CD14-positive monocyte (primary cell): ENCODE measurements around the gene HPS4. TPM values are rescaled to one million over a fixed set of nuclear protein-coding genes. Genes with fewer than 3 reads are reported as not detected.
A peak's percentile ranks its signal among the peaks of the same experiment; 100 is the strongest.

ENCODE experiments used
- DNase-seq, 3 donors: peaks; one replicate each; pipeline ENCODE4 v3.0.0-alpha.2; 2011 to 2022
- H2AFZ ChIP-seq: 2 replicates; pipeline ENCODE4 v1.6.0; 2012; ENCODE audit warnings: mild to moderate bottlenecking, low read depth, low read length, inconsistent platforms; ENCODE audit not compliant: insufficient read depth, poor library complexity, severe bottlenecking
- H3K27ac ChIP-seq, 2 donors: 1 replicate in 1 of 2; 2 replicates in 1 of 2; pipeline ENCODE4 v1.5.1; 2012 to 2013; ENCODE audit warnings: low read length in 2 of 2, control low read depth in 1 of 2, inconsistent platforms in 1 of 2, low read depth in 1 of 2, mild to moderate bottlenecking in 1 of 2
- H3K27me3 ChIP-seq, 2 donors: one replicate each; pipeline versions ENCODE4 v1.6.0 to v1.6.1; 2011 to 2013; ENCODE audit warnings: low read length in 2 of 2; ENCODE audit not compliant: control insufficient read depth in 2 of 2, insufficient read depth in 2 of 2
- H3K36me3 ChIP-seq, 2 donors: replicated peaks in 1 of 2; 1 replicate in 1 of 2; 2 replicates in 1 of 2; pipeline versions ENCODE4 v1.5.1 to v1.6.1; 2012 to 2013; ENCODE audit warnings: low read length in 2 of 2, control low read depth in 1 of 2, inconsistent platforms in 1 of 2, mild to moderate bottlenecking in 1 of 2; ENCODE audit not compliant: insufficient read depth in 2 of 2, control insufficient read depth in 1 of 2
- H3K4me1 ChIP-seq, 2 donors: 1 replicate in 1 of 2; 2 replicates in 1 of 2; pipeline versions ENCODE4 v1.5.1 to v1.6.1; 2012 to 2013; ENCODE audit warnings: low read length in 2 of 2, control low read depth in 1 of 2, inconsistent platforms in 1 of 2, mild to moderate bottlenecking in 1 of 2, moderate library complexity in 1 of 2; ENCODE audit not compliant: insufficient read depth in 2 of 2, control insufficient read depth in 1 of 2
- H3K4me2 ChIP-seq: replicated peaks from 2 replicates; pipeline ENCODE3; 2012; ENCODE audit warnings: low read length, moderate library complexity, mild to moderate bottlenecking; ENCODE audit not compliant: poor library complexity, severe bottlenecking; ENCODE audit errors: extremely low read depth
- H3K4me3 ChIP-seq, 3 experiments: fragments of 200-600 bp in 1 of 3; sonication (generic) in 1 of 3; replicated peaks in 1 of 3; 1 replicate in 2 of 3; 2 replicates in 1 of 3; pipeline ENCODE4 v1.5.1; 2011 to 2013; ENCODE audit warnings: low read length in 3 of 3, mild to moderate bottlenecking in 3 of 3, control low read depth in 2 of 3, low read depth in 2 of 3, inconsistent platforms in 1 of 3, moderate library complexity in 1 of 3
- H3K79me2 ChIP-seq: 2 replicates; pipeline ENCODE4 v1.6.0; 2012; ENCODE audit warnings: mild to moderate bottlenecking, control low read depth, inconsistent platforms, low read length, moderate library complexity; ENCODE audit not compliant: insufficient read depth
- H3K9ac ChIP-seq: 2 replicates; pipeline ENCODE4 v1.6.0; 2017; ENCODE audit warnings: low read length, mild to moderate bottlenecking; ENCODE audit not compliant: insufficient read depth, poor library complexity, severe bottlenecking
- H3K9me3 ChIP-seq, 2 donors: replicated peaks in 1 of 2; 1 replicate in 1 of 2; 2 replicates in 1 of 2; pipeline versions ENCODE4 v1.5.1 to v1.6.1; 2012 to 2013; ENCODE audit warnings: low read length in 2 of 2, control low read depth in 1 of 2; ENCODE audit not compliant: control insufficient read depth in 1 of 2, insufficient read depth in 1 of 2
- H4K20me1 ChIP-seq: 2 replicates; pipeline ENCODE4 v1.6.0; 2012; ENCODE audit warnings: mild to moderate bottlenecking, low read length, control low read depth, moderate library complexity; ENCODE audit not compliant: insufficient read depth
- H3K27ac Mint-ChIP-seq, 7 donors: one replicate each; pipeline ENCODE4 v1.8.0; 2020; ENCODE audit warnings: mild to moderate bottlenecking in 7 of 7, mixed read lengths in 7 of 7, moderate library complexity in 6 of 7, inconsistent platforms in 2 of 7
- H3K27me3 Mint-ChIP-seq, 3 donors: one replicate each; pipeline ENCODE4 v1.8.0; 2021 to 2022; ENCODE audit warnings: low read depth in 3 of 3, mild to moderate bottlenecking in 3 of 3, mixed read lengths in 3 of 3, moderate library complexity in 3 of 3, inconsistent platforms in 1 of 3
- H3K36me3 Mint-ChIP-seq, 2 donors: one replicate each; pipeline ENCODE4 v1.8.0; 2020; ENCODE audit warnings: mixed read lengths in 2 of 2, inconsistent platforms in 1 of 2, mild to moderate bottlenecking in 1 of 2
- H3K4me1 Mint-ChIP-seq: one replicate; pipeline ENCODE4 v1.8.0; 2020; ENCODE audit warnings: mild to moderate bottlenecking, mixed read lengths
- H3K4me3 Mint-ChIP-seq, 2 donors: one replicate each; pipeline ENCODE4 v1.8.0; 2020; ENCODE audit warnings: mild to moderate bottlenecking in 2 of 2, mixed read lengths in 2 of 2, moderate library complexity in 1 of 2
- H3K9me3 Mint-ChIP-seq, 7 donors: one replicate each; pipeline ENCODE4 v1.8.0; 2020 to 2022; ENCODE audit warnings: mixed read lengths in 7 of 7, mild to moderate bottlenecking in 6 of 7, moderate library complexity in 6 of 7, inconsistent platforms in 2 of 7
- WGBS: methylation state at CpG from one replicate; pipeline ENCODE4 v1.1.5; 2013; ENCODE audit warnings: missing lambda C conversion rate; ENCODE audit not compliant: insufficient coverage; 5-methylcytosine and 5-hydroxymethylcytosine counted together
- intact Hi-C, 2 donors: fragments of 100-400 bp; cut with micrococcal nuclease; formaldehyde crosslinking; loops; one replicate each; pipeline versions ENCODE4 v1.15.0 to v1.15.1; 2023
- polyA plus RNA-seq, 3 donors: library from polyadenylated mRNA; depleted of rRNA in 1 of 3; unstranded in 2 of 3; stranded (reverse) in 1 of 3; fragments of 300-500 nt in 2 of 3; fragments of >200 nt in 1 of 3; fragmentation: Illumina TruSeq in 2 of 3; gene quantifications; 1 replicate in 2 of 3; 2 replicates in 1 of 3; pipeline ENCODE4 v1.2.3, GENCODE V29; 2012 to 2021
- TF ChIP-seq, protein P1 (sequence below): fragments of 200-600 bp; IDR thresholded peaks from one replicate; pipeline ENCODE4 v1.8.0; 2022; ENCODE audit warnings: antibody characterized with exemption, mild to moderate bottlenecking

Gene HPS4
- polyA plus RNA-seq, 3 donors, result 5.7 to 21.6 (median 7.5) TPM

DNA sequence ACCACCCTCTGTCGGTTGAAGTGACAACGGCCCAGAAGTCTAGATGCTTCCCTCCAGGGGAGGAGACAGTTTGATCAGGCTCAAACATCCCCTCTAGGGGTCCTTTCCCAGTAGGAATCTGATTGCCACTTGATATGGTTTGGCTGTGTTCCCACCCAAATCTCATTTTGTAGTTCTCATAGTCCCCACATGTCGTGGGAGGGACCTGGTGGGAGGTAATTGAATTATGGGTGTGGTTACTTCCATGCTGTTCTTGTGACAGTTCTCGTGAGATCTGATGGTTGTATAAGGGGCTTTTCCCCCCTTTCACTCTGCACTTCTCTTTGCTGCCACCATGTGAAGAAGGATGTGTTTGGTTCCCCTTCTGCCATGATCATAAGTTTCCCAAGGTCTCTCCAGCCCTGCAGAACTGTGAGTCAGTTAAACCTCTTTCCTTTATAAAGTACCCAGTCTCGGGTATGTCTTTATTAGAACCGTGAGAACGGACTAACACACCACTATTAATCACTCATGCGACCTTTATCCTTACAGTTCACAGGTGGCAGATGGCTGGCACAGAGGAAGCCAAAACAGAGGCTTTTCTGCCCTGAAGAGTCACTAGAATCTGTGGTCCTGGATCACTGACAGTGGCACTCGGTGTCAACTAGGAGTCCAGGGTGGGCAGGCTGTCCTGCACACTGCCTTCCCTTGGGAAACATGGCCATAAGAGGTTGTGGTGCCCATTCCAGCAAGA, 33.0 kb downstream of the HPS4 start:
- Mint-ChIP-seq H3K4me1 (peaks cover 3% of the 10 kb centered on the region), H3K4me3 (no peak overlapping the region), H3K36me3 (peaks cover 51 to 53% of the 10 kb centered on the region in 2 donors), H3K27ac (peak overlapping the region in 1 of 7 donors; percentile 74), H3K9me3 (peaks cover 0 to 2% (median 0%) of the 10 kb centered on the region in 7 donors), H3K27me3 (peaks cover 0 to 2% (median 2%) of the 10 kb centered on the region in 3 donors)
- no peaks in the 10 kb centered on the region for H3K4me1 ChIP-seq
- H3K36me3 ChIP-seq, result peaks cover 33 to 55% of the 10 kb centered on the region in 2 donors
- H4K20me1 ChIP-seq, result no peaks in the 10 kb centered on the region
- H2AFZ ChIP-seq, result no peak overlapping the region
- H3K79me2 ChIP-seq, result no peaks in the 10 kb centered on the region
- WGBS, result 75% methylated on average over 7 of the region's 9 CpGs
- no peak overlapping the region for H3K27ac ChIP-seq
- TF ChIP-seq, protein P1, sequence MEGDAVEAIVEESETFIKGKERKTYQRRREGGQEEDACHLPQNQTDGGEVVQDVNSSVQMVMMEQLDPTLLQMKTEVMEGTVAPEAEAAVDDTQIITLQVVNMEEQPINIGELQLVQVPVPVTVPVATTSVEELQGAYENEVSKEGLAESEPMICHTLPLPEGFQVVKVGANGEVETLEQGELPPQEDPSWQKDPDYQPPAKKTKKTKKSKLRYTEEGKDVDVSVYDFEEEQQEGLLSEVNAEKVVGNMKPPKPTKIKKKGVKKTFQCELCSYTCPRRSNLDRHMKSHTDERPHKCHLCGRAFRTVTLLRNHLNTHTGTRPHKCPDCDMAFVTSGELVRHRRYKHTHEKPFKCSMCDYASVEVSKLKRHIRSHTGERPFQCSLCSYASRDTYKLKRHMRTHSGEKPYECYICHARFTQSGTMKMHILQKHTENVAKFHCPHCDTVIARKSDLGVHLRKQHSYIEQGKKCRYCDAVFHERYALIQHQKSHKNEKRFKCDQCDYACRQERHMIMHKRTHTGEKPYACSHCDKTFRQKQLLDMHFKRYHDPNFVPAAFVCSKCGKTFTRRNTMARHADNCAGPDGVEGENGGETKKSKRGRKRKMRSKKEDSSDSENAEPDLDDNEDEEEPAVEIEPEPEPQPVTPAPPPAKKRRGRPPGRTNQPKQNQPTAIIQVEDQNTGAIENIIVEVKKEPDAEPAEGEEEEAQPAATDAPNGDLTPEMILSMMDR, result no peak
- no peaks in the 10 kb centered on the region for H3K9me3 ChIP-seq
- no peak for DNase-seq
- H3K9ac ChIP-seq, result no peak overlapping the region
- intact Hi-C loops, result no loop called here
- no peaks in the 10 kb centered on the region for H3K27me3 ChIP-seq
- no peak overlapping the region for H3K4me3 ChIP-seq
- no peak overlapping the region for H3K4me2 ChIP-seq

GRCh38 chr22:26448941-26449340, 34.6 kb downstream of the HPS4 start:
- peaks cover 0 to 2% (median 2%) of the 10 kb centered on the region in 3 donors for H3K27me3 Mint-ChIP-seq
- peaks cover 30 to 65% of the 10 kb centered on the region in 2 donors for H3K36me3 ChIP-seq
- DNase-seq, result no peak
- H3K4me3 ChIP-seq, result no peak overlapping the region
- peaks cover 0 to 2% (median 0%) of the 10 kb centered on the region in 7 donors for H3K9me3 Mint-ChIP-seq
- peaks cover 3% of the 10 kb centered on the region for H3K4me1 Mint-ChIP-seq
- H3K4me2 ChIP-seq, result no peak overlapping the region
- intact Hi-C loops, result no loop called here
- H3K27ac Mint-ChIP-seq, result peak overlapping the region in 2 of 7 donors; percentile 15 to 41
- H3K4me3 Mint-ChIP-seq, result peak overlapping the region in 1 of 2 donors; percentile 7
- H3K9ac ChIP-seq, result no peak overlapping the region
- TF ChIP-seq, protein P1, result no peak
- H3K27me3 ChIP-seq, result no peaks in the 10 kb centered on the region
- no peaks in the 10 kb centered on the region for H4K20me1 ChIP-seq
- H3K4me1 ChIP-seq, result no peaks in the 10 kb centered on the region
- H3K27ac ChIP-seq, result no peak overlapping the region
- WGBS, result 81% methylated on average over 2 of the region's 6 CpGs
- H3K79me2 ChIP-seq, result no peaks in the 10 kb centered on the region
- no peaks in the 10 kb centered on the region for H3K9me3 ChIP-seq
- H3K36me3 Mint-ChIP-seq, result peaks cover 57 to 62% of the 10 kb centered on the region in 2 donors
- no peak overlapping the region for H2AFZ ChIP-seq
